Measurements from ENCODE around the gene KCNJ6.

DNA sequence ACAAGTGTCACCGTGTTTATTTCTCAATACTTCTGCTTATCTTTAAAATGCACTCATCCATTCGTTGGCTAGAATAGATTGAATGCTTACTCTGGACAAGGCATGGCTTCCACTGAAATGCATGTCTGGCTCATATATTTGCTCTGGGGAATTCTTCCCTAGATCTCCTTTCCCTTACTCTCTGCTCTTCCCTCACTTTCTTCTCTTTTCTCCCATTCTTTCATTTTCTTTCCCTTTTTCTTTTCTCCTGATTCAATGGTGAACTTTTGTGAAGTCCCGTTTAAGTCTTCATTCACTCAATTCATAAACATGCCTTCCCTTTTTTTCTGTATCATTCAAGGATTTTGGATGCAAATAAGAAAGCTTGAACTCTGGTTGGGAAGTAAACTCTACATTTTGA, 315.2 kb downstream of the KCNJ6 start:
- TF ChIP-seq POLR2A (IDR thresholded peaks at IDR 0.05) (no peak), CTCF (IDR thresholded peaks at IDR 0.05) (no peak), POLR2AphosphoS5 (IDR thresholded peaks at IDR 0.05; ENCODE audit: insufficient read depth in 1 of 2, low read depth in 1 of 2) (no peak)
